ENCODE results near the gene CDH10. TPM values are rescaled to one million over a fixed set of nuclear protein-coding genes. Genes with fewer than 3 reads are reported as not detected.

CDH10 gene
- total RNA-seq (under 1 TPM in 3 of 4 donors, not detected in 1; under 0.01 to 0.54 (median 0.33) TPM), polyA plus RNA-seq (under 1 TPM in 1 of 3 donors, not detected in 2; 0.15 TPM)

DNA sequence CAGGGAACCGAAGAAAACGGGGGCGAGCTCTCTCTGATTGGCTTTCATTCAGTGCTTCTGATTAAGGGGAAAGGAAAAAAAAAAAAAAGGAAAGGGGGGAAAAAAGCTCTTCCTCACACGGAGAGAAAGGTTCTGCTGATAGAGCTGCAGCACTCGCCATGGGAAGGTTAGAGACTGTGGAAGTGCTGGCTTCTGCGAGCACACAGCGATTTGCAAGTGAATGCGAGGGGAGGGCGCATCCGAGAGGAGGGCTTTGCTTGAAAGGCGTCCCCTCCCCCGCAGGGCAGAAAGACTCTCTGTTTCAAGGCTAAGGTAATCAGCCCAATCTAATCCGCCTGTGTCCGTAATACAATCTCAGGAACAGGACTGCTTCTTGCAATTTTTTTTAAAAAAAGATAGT lies at the start of gene CDH10:
CDH10 (minus strand) TSS at position 218 of the 400 bp plus-strand sequence. CDS start 51,488 bp downstream, outside the sequence.
- no peak for DNase-seq
- Histone ChIP-seq H3K27me3 (peaks cover 0 to 20% (median 0%) of the 10 kb centered on the region in 3 donors), H3K36me3 (no peaks in the 10 kb centered on the region), H3K9me3 (no peaks in the 10 kb centered on the region), H3K27ac (no peak within 1 kb of the TSS), H3K4me3 (peak within 1 kb of the TSS in 1 of 4 donors; percentile 19), H3K4me1 (peaks cover 0 to 7% (median 0%) of the 10 kb centered on the region in 4 donors)
- TF ChIP-seq POLR2A (IDR thresholded peaks at IDR 0.05) (no peak), EP300 (IDR thresholded peaks at IDR 0.05) (no peak), POLR2AphosphoS5 (IDR thresholded peaks at IDR 0.05) (no peak)
- TF ChIP-seq, protein P1, sequence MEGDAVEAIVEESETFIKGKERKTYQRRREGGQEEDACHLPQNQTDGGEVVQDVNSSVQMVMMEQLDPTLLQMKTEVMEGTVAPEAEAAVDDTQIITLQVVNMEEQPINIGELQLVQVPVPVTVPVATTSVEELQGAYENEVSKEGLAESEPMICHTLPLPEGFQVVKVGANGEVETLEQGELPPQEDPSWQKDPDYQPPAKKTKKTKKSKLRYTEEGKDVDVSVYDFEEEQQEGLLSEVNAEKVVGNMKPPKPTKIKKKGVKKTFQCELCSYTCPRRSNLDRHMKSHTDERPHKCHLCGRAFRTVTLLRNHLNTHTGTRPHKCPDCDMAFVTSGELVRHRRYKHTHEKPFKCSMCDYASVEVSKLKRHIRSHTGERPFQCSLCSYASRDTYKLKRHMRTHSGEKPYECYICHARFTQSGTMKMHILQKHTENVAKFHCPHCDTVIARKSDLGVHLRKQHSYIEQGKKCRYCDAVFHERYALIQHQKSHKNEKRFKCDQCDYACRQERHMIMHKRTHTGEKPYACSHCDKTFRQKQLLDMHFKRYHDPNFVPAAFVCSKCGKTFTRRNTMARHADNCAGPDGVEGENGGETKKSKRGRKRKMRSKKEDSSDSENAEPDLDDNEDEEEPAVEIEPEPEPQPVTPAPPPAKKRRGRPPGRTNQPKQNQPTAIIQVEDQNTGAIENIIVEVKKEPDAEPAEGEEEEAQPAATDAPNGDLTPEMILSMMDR (IDR thresholded peaks at IDR 0.05) = no peak
- 3 to 6% methylated on average over 14 of the region's 14 CpGs for WGBS, 2 donors
- intact Hi-C loops (cut with DNase I) = no loop called here

DNA sequence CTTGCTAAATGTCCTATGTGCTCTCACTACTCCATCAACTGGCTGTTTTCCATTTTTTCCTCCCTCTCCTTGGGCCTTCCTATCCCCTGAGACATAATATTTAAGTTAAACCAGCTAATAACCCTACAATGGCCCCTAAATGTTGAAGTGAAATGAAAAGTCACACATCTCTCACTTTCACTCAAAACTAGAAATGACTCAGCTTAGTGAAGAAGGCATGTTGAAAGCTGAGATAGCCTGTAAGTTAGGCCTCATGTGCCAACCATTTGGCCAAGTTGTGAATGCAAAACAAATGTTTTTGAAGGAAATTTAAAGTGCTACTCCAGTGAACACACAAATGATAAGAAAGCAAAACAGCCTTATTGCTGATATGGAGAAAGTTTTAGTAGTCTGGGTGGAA lies 48.8 kb upstream of the CDH10 start:
- DNase-seq = no peak
- TF ChIP-seq EP300 (IDR thresholded peaks at IDR 0.05) (no peak), POLR2A (IDR thresholded peaks at IDR 0.05) (no peak), POLR2AphosphoS5 (IDR thresholded peaks at IDR 0.05) (no peak)
- TF ChIP-seq, protein P1 (IDR thresholded peaks at IDR 0.05) = no peak
- Histone ChIP-seq H3K27me3 (no peaks in the 10 kb centered on the region), H3K4me3 (no peak overlapping the region), H3K36me3 (no peaks in the 10 kb centered on the region), H3K9me3 (peaks cover 0 to under 1% (median 0%) of the 10 kb centered on the region in 4 donors), H3K4me1 (no peaks in the 10 kb centered on the region), H3K27ac (no peak overlapping the region)
- intact Hi-C loops (cut with DNase I) = no loop called here

DNA sequence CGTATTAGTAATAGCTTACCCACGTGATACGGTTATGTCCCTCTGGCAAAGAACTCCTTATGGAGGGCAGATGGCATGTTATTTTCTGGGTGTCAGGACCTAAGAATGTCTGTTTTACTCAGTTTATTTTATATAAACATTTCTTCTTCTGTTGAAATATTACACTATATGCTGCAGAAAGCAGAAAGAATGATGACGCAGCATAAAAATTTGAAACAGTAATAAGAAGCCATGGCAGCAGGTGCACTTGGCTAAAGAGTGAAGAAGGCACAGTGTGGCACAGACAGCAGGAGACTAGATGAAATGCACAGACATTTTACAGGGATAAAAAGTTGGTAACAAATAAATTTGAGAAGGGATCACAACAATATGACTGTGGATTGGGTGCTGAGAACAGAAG lies 46.3 kb upstream of the CDH10 start:
- Histone ChIP-seq H3K36me3 (no peaks in the 10 kb centered on the region), H3K4me1 (no peaks in the 10 kb centered on the region), H3K4me3 (no peak overlapping the region), H3K27me3 (no peaks in the 10 kb centered on the region), H3K27ac (no peak overlapping the region), H3K9me3 (peaks cover 0 to 5% (median 2%) of the 10 kb centered on the region in 4 donors)
- TF ChIP-seq EP300 (IDR thresholded peaks at IDR 0.05) = no peak
- no peak for TF ChIP-seq POLR2AphosphoS5 (IDR thresholded peaks at IDR 0.05)
- TF ChIP-seq, protein P1 (IDR thresholded peaks at IDR 0.05) = no peak
- TF ChIP-seq POLR2A (IDR thresholded peaks at IDR 0.05) = no peak
- 84 to 93% methylated on average over 4 of the region's 4 CpGs for WGBS, 2 donors
- DNase-seq = no peak
- intact Hi-C loops (cut with DNase I) = no loop called here

DNA sequence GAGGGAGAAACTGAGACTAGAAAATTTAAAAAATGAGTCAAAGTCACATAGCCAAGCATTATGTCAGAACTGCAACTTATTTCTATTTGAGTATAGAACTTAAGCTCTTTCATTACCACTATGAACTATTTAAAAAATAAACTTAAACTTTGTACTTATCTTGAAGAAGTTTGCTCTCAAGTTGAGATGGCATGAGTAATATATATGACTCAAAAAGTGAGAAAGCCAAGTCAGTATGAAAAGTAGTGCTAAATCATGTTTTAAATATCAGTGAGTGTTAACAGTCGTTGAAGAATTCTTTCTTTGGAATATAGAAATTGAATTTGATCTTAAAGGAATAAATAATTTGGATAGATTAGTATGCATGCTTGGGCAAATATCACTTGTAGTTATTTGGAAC lies 36.3 kb upstream of the CDH10 start:
- H3K9me3 ChIP-seq = peaks cover 0 to 3% (median under 1%) of the 10 kb centered on the region in 4 donors
- intact Hi-C loops (cut with DNase I) = no loop called here
- TF ChIP-seq POLR2AphosphoS5 (IDR thresholded peaks at IDR 0.05) (no peak), POLR2A (IDR thresholded peaks at IDR 0.05) (no peak)
- TF ChIP-seq, protein P1 (IDR thresholded peaks at IDR 0.05) = no peak
- no peak for DNase-seq
- WGBS, 2 donors = 67 to 75% methylated on average over 1 of the region's 1 CpG
- no peaks in the 10 kb centered on the region for H3K36me3 ChIP-seq
- no peaks in the 10 kb centered on the region for H3K4me1 ChIP-seq
- H3K4me3 ChIP-seq = no peak overlapping the region
- H3K27ac ChIP-seq = no peak overlapping the region
- no peaks in the 10 kb centered on the region for H3K27me3 ChIP-seq

DNA sequence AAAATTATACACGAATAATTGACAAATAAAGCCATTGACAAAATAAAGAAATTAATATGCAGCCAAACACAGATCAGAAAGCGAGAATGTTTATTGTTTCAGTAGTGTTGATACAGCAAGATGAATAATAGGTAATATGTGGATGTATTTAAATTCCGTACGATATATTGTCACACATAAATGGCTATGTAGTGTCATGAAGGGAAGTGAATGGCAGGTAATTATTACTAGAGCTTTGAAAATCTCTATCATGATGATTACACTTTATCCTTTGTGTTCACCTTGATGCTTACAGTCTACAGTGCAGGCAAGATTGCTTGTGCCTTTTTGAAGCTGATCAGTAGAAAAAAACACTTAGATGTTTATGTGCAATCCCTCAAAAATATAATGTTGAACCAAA lies 23.3 kb upstream of the CDH10 start:
- no peak overlapping the region for H3K4me3 ChIP-seq
- intact Hi-C loops (cut with DNase I) = no loop called here
- H3K27me3 ChIP-seq = no peaks in the 10 kb centered on the region
- TF ChIP-seq, protein P1 (IDR thresholded peaks at IDR 0.05) = no peak
- TF ChIP-seq EP300 (IDR thresholded peaks at IDR 0.05) (no peak), POLR2A (IDR thresholded peaks at IDR 0.05) (no peak), POLR2AphosphoS5 (IDR thresholded peaks at IDR 0.05) (no peak)
- no peaks in the 10 kb centered on the region for H3K9me3 ChIP-seq
- H3K4me1 ChIP-seq = no peaks in the 10 kb centered on the region
- DNase-seq = no peak
- no peak overlapping the region for H3K27ac ChIP-seq
- no peaks in the 10 kb centered on the region for H3K36me3 ChIP-seq
- 88 to 91% methylated on average over 4 of the region's 4 CpGs for WGBS, 2 donors

Measured in sigmoid colon (tissue), 7 donors.